ENCODE results near the gene PAQR8. TPM values are rescaled to one million over a fixed set of nuclear protein-coding genes. Genes with fewer than 3 reads are reported as not detected.

The PAQR8 gene
- total RNA-seq, 6 experiments from 2014 or later: 2.8 to 3.8 (median 3.1) TPM

GRCh38 chr6:52324189-52324588, 37.8 kb upstream of the PAQR8 start:
- no peaks in the 10 kb centered on the region for H3K36me3 Mint-ChIP-seq (ENCODE audit: low read depth)
- peaks cover 10% of the 10 kb centered on the region for H3K4me1 Mint-ChIP-seq (ENCODE audit: low read depth)

GRCh38 chr6:52325695-52326471, 36.1 kb upstream of the PAQR8 start:
- no peaks in the 10 kb centered on the region for H3K4me1 Mint-ChIP-seq (ENCODE audit: low read depth)
- no peak overlapping the region for H3K4me3 Mint-ChIP-seq
- no peaks in the 10 kb centered on the region for H3K36me3 Mint-ChIP-seq (ENCODE audit: low read depth)
- peaks cover 7% of the 10 kb centered on the region for H3K27me3 Mint-ChIP-seq (ENCODE audit: insufficient read depth)
- DNase-seq: no peak
- no peak for TF ChIP-seq CTCF (IDR thresholded peaks at IDR 0.05)
- H3K9me3 Mint-ChIP-seq: no peaks in the 10 kb centered on the region
- no peak overlapping the region for H3K27ac Mint-ChIP-seq

More at GRCh38 chr6:52324189-52324588, 37.8 kb upstream of the PAQR8 start:
- no peak overlapping the region for H3K4me3 Mint-ChIP-seq
- H3K27me3 Mint-ChIP-seq (ENCODE audit: insufficient read depth): peaks cover 7% of the 10 kb centered on the region
- H3K9me3 Mint-ChIP-seq: no peaks in the 10 kb centered on the region
- TF ChIP-seq CTCF (IDR thresholded peaks at IDR 0.05): no peak
- no peak overlapping the region for H3K27ac Mint-ChIP-seq
- no peak for DNase-seq

GRCh38 chr6:52326540-52327364, 35.2 kb upstream of the PAQR8 start:
- no peak for TF ChIP-seq CTCF (IDR thresholded peaks at IDR 0.05)
- no peak overlapping the region for H3K27ac Mint-ChIP-seq
- no peaks in the 10 kb centered on the region for H3K36me3 Mint-ChIP-seq (ENCODE audit: low read depth)
- H3K9me3 Mint-ChIP-seq: no peaks in the 10 kb centered on the region
- no peak for DNase-seq
- no peaks in the 10 kb centered on the region for H3K4me1 Mint-ChIP-seq (ENCODE audit: low read depth)
- H3K27me3 Mint-ChIP-seq (ENCODE audit: insufficient read depth): peaks cover 4% of the 10 kb centered on the region
- H3K4me3 Mint-ChIP-seq: no peak overlapping the region

- no peak for TF ChIP-seq CTCF (IDR thresholded peaks at IDR 0.05)
- peaks cover 3% of the 10 kb centered on the region for H3K4me1 Mint-ChIP-seq (ENCODE audit: low read depth)
- H3K9me3 Mint-ChIP-seq: no peaks in the 10 kb centered on the region
- H3K27me3 Mint-ChIP-seq (ENCODE audit: insufficient read depth): peaks cover 4% of the 10 kb centered on the region
- H3K27ac Mint-ChIP-seq: no peak overlapping the region
- DNase-seq: no peak
- H3K36me3 Mint-ChIP-seq (ENCODE audit: low read depth): no peaks in the 10 kb centered on the region
- H3K4me3 Mint-ChIP-seq: no peak overlapping the region
Measured at GRCh38 chr6:52328303-52328662, 33.7 kb upstream of the PAQR8 start.

GRCh38 chr6:52328729-52329128, 33.2 kb upstream of the PAQR8 start:
- Mint-ChIP-seq H3K4me3 (no peak overlapping the region), H3K27ac (no peak overlapping the region), H3K9me3 (no peaks in the 10 kb centered on the region), H3K36me3 (ENCODE audit: low read depth) (no peaks in the 10 kb centered on the region), H3K27me3 (ENCODE audit: insufficient read depth) (peaks cover 4% of the 10 kb centered on the region), H3K4me1 (ENCODE audit: low read depth) (peaks cover 8% of the 10 kb centered on the region)
- TF ChIP-seq CTCF (IDR thresholded peaks at IDR 0.05): no peak
- DNase-seq: no peak

Measured in HFFc6 (cell line).